Measurements from ENCODE around the gene TRMO.

Gene TRMO

DNA sequence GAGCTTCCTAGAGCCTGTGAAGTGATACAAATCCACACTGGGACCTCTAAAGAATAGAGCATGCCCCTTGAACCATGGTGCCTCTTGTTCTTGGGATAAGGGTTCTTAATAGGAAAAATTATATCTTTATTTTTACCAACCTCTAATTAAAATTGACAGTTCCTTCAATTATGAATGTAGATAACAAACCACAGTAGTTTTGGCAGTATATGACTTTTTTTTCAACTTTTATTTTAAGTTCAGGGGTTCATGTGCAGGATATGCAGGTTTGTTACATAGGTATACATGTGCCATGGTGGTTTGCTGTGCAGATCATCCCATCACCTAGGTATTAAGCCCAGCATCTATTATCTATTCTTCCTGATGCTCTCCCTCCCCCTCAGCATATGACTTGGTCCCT is 14.7 kb upstream of the TRMO start:
- DNase-seq, result no peak

DNA sequence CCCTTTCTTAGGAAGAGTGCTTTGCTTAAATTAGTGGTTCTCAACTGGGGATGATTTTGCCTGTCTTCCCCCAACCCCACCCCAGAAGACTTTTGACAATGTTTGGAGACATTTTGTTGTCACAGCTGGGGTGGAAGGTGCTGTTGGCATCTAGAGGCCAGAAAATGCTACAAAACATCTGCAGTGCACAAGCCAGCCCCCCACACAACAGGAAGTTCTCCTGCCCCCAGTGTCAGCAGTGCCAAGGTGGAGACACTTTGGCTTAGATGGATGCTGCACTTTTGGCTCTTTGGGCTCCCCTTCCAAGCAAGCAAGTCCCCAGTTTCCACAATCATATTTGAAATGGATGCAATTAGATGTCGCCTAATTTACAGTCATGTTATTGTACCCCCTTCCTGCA is 13.0 kb upstream of the TRMO start:
- no peak for DNase-seq

DNA sequence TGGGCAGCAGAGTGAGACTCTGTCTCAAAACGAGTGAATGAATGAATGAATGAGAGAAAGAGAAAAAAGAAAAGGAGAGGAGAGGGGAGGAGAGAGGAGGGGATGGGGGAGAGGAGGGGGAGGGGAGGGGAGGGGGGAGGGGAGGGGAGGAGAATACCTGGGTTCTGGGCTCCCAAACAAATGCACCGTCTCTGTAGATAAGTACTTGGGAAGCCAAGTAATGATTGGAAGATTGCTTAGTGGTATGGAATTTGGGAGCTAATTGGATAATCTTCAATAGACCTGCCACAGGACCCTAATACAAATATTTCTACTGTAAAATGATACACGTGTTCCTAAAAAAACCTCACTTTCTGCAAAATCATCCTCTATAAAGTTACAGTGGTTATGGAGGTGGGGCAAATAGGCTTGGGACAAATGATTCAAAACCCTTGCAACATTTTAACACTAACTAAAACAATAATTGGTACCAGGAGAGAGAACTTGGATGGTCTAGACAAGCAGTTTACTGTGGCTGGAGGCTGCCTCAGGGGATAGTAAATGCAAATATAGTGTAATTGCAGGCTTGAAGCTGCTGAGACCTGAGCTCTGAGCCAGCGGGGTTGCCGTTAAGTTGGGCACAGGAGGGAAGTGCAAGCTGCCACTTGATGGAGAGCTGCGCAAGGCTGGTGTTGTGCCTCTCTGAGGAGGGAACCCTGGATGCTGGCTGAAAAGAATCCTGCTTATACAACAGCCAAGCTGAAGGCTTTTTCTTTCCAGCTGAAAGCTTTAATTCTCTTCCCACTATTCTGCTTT is 12.2 kb upstream of the TRMO start:
- DNase-seq, result no peak

DNA sequence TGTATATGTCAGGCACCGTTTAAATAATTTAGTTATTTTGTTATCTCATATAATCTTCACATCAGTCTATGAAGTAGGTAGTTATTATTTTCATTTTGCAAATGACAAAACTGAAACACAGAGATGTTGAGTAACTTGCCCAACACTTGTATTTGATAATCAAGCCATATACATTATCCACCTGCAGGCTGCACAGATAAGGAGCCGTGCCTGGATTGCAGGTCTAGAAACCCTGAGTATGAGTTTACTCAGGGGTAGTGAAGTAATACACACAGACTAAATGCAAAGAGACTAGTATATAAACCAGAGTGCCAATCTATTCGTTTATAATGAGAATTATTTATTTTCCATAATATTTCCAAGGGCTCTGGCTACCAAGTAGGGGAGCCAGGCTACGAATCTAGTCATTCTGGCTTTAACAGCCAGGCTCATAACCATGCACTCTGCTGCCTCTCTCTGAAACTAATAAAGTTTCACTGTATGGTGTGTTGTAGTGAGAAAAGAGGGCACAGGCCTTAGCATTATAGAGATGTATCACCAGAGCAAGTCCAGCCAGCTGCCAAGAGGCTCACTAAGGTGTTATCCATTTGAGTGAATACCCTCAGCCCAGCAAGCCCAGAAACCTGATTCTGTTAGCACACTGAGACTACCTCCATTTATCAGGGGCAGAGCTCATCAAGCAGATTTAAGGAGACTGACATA is 11.1 kb upstream of the TRMO start:
- DNase-seq, result no peak

DNA sequence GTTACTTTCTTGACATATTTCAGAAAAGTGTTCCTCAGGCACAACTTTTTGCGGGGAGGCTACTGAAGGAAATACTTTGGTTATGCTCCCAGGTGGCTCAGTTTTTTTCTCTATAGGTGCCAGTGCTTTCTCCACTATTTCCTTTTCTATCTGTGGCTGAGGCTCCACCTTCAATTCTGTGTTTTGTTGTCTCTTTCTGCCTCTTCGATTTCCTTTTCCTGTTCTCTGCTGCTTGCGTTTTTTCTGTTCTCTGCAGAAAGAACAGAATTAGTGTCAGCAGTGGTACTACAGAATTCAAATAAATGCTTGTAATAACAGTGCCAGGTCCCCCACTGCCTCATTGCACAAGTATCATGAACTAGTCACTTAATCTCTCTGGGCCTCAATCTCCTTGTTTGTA is 8.7 kb upstream of the TRMO start:
- DNase-seq, result no peak

DNA sequence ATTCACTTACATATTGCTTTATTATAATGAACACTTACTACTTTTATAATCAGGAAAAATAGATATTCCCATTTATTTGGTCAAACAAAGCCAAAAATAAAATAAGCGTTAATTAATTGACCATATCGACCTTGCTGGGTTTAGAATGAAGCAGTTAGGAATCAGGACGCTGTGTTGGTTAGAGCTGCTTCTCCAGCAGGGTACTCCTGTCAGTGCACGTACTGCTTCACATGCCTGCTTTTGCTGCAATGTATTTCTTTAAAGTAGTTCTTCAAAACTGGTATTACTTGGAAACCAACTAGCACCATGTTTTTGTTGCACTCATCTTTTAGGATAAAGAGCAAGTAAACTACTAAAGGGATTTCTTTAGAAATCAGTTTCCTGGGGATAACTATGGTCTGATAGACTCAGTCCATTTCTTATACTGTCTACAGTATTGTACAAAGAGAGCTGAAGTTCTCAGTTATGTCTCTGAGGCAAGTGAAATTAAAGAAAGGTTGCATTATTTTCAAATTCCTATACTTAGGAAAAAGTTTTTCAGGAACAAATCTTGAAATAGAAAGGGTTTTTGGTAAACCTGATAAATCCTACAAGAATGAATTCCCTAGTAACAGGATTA is 6.8 kb upstream of the TRMO start:
- DNase-seq, result no peak

DNA sequence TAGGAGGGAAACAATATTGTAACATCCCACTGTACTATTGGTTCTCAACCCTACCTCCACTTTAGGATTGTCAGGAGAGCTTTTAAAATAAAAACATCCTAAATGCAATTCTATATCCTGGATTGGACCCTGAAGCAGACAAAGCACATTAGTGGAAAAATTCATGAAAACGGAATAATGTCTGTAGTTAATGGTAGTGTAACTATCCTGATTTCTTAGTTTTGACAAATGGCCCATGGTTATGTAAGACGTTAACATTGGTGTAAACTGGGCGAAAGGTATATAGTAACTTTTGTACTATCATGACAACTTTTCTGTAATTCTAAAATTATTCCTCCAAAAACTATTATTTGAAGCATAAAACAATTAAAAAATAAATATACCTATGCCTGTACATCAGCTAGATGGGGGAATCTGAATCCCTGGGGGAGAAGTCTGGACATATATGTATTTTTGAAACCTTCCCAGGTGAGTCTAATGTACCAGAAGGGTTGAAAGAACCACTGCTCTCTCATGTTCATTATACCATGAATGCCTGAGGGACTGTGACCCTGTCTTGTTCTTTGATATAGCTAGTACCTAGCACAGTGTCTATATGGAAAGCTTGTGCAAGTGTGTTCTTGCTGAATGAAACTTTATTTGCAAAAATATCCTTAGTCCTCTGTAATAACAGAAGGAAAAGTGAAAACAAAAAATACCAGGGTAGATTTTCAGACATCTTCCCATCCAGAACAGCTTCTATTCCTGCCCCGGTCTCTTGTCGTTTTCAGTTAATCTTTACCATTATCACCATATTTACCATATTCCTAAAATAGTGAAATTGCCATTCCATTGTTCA is 3.4 kb upstream of the TRMO start:
- DNase-seq, result no peak

DNA sequence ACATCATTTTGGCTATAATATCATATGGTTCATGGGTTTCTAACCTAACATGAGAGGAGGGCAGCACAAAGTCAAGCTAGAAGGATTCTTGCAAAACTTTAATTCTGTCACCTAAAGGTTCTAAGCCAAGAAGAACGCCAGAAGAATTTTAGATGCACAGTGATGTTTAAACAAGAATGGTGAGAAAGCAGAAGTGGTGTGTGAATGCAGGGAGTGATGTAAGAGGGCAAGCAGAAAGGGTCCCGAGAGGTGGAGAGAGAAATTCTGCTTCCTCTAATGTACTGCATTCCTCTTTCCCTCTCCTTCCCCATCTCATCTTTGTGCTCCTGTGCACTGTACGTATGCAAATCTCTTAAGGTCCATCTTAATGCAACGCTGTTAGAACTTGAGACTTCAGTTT is 2.1 kb upstream of the TRMO start:
- no peak for DNase-seq

DNA sequence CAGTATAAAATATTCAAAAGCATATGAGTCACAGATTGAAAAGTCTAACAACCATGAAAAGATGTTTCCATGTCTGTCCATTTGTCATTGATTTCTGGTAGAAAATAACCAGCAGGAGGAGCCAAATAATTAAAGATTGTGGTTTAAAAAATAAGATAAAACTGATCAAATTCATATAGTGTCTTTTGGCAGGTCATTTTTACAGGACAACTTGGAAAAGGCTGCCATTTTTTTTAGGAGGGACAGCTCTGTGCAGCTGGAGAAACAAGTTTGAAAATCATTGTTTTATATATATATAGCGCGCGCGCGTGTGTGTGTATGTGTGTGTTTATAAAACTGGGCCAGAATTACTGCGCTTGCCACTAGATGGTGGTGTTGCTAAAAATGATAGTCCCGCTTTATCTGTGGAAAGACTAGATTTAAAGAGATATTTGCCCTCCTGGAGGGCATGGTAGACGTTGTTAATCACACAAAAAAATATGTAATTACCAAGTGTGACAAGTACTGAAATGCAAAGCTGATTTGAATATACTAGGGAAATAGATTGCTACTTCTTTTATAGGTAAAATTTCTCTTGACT is 1.3 kb upstream of the TRMO start:
- DNase-seq, result peak; percentile 67

DNA sequence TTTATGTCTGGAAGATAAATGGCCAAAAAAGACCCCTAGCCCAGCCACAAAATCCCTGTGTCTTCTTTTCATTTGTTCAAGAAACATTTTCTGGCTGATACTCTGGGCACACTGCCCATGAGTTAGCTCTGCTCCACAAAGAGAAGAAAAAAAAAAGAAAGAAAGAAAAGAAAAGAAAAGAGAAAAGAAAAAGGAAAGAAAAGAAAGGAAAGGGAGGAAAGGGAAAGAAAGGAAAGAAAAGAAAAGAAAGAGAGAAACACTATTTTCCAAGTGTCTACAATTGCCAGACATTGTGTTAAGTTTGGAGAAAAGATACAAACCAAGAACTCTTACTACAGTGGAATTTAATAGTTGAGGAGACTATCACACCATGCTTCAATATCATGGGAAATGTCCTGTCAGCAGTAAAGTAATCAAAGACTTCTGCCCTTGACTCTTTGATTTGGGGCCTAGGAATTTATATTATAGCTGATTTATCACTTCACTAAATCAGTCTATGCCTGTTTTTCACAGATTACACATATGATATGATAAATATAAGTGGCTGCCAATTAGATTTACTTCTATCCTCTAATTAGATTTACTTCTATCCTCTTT is 3.0 kb downstream of the TRMO start:
- no peak for DNase-seq

DNA sequence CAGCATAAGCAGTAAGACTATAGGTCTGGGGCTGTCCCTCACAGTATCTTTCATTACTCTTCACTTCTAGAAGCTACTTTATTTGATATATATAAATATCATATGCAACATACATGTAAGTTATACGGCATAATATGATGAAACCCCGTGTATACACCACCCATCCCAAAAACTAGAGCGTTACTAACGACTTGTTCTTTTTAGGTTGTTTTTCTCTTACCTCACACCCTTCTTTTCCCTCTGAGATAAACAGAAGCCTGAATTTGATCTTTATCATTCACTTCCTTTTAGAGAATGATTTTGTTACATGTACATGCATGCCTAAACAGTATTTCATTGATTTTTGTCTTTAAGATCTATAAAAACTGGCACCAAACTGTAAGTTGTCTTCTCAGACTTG is 3.7 kb downstream of the TRMO start:
- DNase-seq, result no peak

DNA sequence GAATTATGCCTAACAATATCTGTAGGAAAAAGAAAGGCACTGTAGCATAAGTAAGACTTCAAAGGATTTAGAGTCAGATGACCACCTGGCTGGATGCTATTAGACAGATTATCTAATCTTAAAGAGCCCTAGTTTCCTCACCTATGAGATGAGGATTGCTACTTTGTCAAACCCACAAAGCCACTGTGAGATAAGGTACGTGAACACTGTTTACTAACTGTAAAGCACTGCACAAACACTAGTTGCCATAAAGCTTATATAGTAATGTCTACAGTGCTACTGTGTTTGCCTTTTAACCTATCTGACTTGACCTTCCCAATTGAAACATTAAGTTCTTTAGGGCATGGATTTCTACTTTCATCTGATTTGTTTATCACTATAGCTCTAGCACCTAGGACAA is 10.3 kb downstream of the TRMO start:
- no peak for DNase-seq

DNA sequence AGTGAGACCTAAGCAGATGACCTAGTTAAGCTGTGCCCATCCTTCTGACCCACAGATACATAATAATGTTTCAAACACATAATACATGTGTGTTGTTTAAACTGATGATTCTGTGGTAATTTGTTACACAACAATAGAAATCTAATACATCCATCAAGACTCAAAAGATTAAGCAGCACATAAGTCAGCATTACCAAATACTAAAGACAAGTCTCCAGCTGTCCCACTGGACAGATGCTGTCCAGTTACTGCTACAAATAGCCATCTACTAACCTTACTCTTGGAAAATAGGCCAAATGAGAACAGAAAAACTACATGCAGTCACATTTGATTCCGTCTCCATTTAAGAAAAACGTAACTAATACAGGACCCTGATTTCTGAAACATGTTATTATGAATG is 10.8 kb downstream of the TRMO start:
- no peak for DNase-seq

DNA sequence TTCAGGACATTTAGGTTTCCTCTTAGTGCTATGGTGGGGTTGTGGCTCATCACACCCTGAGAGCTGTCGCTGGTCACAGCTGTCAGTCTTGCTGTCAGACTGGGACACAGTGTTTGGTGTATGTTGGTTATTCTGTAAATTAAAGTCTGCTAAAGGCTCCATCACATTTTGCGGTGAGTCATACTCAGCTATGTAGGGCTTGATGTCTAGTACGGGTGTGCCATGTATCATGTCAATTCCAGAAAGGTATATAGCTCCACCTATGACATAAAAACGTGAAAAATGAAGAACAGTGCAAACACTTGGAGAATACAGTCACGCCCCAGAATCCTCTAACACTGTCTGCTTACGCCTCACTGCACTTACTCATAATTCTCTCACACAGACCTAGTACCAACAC is 11.9 kb downstream of the TRMO start:
- no peak for DNase-seq

DNA sequence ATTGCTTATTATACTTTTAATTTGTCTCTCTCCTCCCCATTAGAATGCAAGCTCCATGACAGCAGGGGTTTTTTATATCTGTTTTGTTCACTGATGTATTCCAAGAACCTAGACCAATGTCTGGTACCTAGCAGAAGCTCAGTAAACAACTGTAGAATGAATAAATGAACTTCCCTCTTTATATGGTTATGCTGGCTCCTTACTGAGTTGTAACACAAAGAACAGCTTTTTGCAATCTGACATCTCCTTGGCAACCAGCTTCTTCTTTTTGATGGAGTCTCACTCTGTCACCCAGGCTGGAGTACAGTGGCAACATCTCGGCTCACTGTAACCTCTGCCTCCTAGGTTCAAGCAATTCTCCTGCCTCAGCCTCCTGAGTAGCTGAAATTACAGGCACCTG is 13.6 kb downstream of the TRMO start:
- peak; percentile 16 for DNase-seq

DNA sequence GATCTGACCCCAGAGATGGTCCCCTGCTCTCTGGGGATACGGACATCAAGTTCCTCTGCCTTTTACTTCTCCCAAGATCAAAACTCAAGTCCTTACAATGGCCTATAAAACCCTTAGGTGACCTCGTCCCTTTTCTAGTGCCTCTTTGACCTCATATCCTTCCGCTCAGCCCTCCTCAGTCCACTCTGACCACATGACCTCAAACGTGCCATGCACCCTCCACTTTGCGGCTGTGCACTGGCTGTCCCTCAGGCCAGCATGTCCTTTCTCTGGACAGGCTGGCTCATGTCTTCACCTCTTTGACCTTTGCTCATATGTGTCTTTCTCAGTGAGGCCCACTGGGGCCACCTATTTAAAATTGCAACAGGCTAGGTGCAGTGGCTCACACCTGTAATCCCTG is 14.7 kb downstream of the TRMO start:
- DNase-seq, result peak; percentile 6

DNA sequence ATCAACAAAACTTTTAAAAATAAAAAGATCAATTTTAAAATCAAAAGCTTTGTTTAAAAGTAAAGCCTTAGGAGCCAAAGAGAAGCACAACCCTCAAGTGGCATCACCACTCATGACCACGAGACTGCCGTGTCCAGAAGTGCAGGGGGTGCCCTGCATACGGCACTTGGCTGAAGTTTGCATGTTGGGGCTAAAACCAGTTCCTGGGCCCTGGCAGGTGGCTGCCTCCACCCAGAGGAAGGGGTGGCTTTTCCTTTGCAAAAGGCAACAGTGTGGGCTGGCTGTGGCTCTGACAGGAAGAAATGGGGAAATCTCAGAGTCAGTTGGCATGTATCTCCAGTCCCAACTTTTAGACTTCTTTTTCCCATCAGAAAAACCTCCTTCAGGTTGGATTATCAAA is 15.3 kb downstream of the TRMO start:
- peak; percentile 16 for DNase-seq

DNA sequence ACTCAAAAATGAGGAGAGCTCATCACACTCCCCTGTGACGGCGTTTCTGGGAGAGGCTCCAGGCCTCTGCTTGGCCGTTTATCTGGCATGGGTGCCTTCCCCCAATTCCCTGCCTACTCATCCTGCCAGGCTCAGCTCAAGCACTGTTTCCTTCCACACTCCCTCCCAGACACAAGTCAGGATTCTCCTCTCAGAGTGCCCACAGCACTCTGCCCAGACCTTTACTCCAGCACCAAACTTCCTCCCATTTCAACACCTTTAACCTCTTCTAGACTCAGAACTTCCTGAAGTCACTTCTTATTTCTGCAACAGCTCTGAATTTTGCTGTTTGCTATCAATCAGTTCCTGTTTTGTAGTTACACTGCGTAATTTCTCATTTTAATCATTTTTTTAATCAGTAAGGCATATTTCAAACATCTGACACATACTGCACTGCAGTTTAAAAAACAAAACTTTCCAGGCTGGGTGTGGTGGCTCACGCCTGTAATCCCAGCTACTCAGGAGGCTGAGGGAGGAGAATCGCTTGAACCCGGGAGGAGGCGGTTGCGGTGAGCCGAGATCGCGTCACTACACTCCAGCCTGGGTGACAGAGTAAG is 16.0 kb downstream of the TRMO start:
- peak; percentile 65 for DNase-seq

DNA sequence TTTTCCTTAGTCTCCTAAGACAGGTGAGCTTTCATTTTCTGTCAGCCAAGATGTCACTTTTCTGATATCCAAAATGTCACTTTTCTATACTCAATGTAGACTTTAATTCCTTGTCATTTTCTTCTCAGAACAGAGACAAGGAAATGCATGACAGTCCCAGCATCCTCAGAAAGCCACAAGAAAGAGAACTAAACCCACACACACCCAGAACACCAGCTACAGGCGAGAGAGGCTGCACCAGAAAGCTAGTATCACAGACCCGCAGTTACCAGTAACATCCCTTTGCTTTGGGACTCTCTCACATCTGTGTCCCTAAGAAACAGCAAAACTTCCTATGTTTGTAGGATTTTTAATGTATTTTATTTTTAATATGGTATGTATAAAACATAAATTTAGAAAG is 17.1 kb downstream of the TRMO start:
- peak; percentile 57 for DNase-seq

DNA sequence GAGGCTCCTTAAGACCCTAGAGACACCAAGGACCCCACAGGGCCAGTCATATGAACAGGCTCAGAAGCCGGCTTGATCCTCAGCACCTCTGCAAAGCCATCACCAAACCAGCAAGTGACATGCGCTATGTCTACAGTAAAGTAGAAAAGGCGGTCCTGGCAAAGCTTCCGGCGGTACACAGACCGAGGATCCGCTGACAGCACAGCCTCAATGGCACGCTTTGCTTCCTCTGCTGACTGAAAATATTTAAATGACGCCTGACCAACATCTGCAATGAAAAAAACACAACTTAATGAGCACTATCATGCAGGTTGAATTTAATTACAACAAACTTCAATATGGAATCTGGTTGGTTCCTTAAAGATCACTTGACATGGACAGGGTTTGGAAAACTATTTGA is 17.6 kb downstream of the TRMO start:
- DNase-seq, result peak; percentile 34

DNA sequence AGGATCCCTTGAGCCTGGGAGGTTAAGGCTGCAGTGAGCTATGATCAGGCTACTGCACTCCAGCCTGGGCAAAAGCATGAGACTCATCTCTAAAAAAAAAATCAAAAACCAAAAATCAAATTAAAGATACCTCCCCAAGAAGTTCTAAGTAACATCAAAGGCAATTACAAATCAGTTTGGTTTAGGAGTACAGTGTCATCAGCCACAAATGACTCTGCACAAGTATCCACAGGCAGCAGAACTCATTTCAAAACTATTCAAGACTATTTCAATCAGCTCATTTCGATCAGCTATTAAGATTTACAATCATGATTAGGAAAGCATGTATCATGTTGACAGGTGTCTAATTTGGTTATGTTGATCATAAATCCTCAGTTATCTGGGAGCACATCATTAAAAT is 19.1 kb downstream of the TRMO start:
- no peak for DNase-seq

All from CD4-positive, alpha-beta T cell treated with Interferon gamma for 1 hour (primary cell).